Breast epithelium (tissue), 3 donors: Measurements from ENCODE around the gene PLCL2.

ENCODE experiments used
- CTCF ChIP-seq, 3 donors: fragments of 450-650 bp; IDR thresholded peaks; one replicate each; pipeline ENCODE4 v1.5.1; 2016 to 2017; ENCODE audit warnings: antibody characterized with exemption in 3 of 3, mild to moderate bottlenecking in 3 of 3, moderate library complexity in 3 of 3
- POLR2A ChIP-seq: fragments of 450-650 bp; IDR thresholded peaks from one replicate; pipeline ENCODE4 v1.6.1; 2016; ENCODE audit warnings: antibody characterized with exemption, mild to moderate bottlenecking, moderate library complexity

GRCh38 chr3:16978234-16978920 lies 93.6 kb downstream of the PLCL2 start:
- no peak for TF ChIP-seq CTCF (IDR thresholded peaks at IDR 0.05)
- no peak for TF ChIP-seq POLR2A
